Measurements from ENCODE around the gene RABGGTA. TPM values are rescaled to one million over a fixed set of nuclear protein-coding genes. Genes with fewer than 3 reads are reported as not detected.

Gene RABGGTA
- polyA plus RNA-seq, 2 of the 4 experiments (the other 2 are of a cell fraction), result 18.6 to 21.9 TPM

DNA sequence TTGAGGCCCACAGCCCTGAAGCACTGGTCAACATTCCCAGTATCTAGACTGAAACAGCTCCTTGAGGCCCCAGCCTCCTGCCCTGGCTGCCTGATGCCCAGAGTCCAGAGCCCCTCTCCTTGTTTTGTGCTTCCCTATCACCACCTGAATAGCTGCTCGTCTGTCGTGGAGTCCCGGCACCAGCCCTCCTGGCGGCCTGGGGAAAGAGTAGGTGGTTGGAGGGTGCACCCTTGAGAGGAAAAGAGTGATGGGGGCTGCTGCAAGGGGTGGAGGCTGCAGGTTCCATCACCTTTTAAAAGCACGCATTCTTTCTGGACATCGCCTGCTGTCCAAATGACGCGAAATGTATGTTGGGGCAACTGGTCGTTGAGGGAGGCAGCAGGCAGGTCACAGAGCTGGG is 3.2 kb downstream of the RABGGTA start:
- CTCF ChIA-PET, result interaction anchor here (0.8 to 34.0 kb wide), 4 partner anchors 15 to 35 kb away, joined by 3 to 469 read pairs (median 33); partner anchors contain the start of genes CIDEB, DHRS1, LTB4R and LTB4R2

DNA sequence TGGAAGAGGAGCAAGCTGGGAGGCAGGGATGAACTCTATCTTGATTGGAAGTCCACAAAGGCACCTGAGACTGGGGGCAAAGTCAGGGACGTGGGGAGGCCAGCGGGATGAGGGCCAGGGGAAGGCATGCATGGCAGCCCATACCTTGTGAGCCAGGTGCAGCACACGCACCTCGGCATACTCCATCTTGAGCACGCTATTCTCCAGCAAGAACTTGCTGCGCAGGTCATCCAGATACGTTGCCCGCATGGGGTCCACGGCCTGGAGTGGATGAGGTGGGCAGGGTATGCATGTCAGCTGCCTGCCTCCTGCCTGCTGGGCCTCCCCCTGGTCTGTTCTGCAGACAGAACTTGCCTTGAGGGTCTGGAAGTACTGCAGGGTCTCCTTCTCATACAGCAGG is 3.9 kb downstream of the RABGGTA start:
- Histone ChIP-seq H3K4me1 (0 out of 3 replicates have a peak, but pooled peaks cover 5% of the 10 kb centered on the region), H3K9me3 (no peaks in the 10 kb centered on the region), H3K27ac (no peak overlapping the region), H3K4me3 (no peak overlapping the region), H3K4me2 (no peak overlapping the region)
- DNase-seq (ENCODE audit: low read depth in 1 of 2, low spot score in 1 of 2) (no peak), FAIRE-seq (no peak), ATAC-seq (no peak)
- ChIA-PET POLR2A (no interaction called here), CTCF (interaction anchor here (1.0 to 34.0 kb wide), 3 partner anchors 14 to 36 kb away, joined by 3 to 469 read pairs (median 4); partner anchors contain the start of genes CIDEB, DHRS1, LTB4R and LTB4R2)
- 79% methylated on average over 6 of the region's 9 CpGs for WGBS (ENCODE audit: missing lambda C conversion rate)
- TF ChIP-seq JUNB (IDR thresholded peaks at IDR 0.05), result no peak
- no peak for TF ChIP-seq NFE2L2 (conservative IDR thresholded peaks at IDR 0.05; ENCODE audit: low read length)
- no peak for TF ChIP-seq REST (IDR thresholded peaks at IDR 0.05)

More for the DNA sequence above, 3.2 kb downstream of the RABGGTA start:
- FAIRE-seq, result no peak
- Histone ChIP-seq H3K4me3 (no peak overlapping the region), H3K9me3 (no peaks in the 10 kb centered on the region), H3K27ac (no peak overlapping the region), H3K4me2 (no peak overlapping the region), H3K4me1 (0 out of 3 replicates have a peak, but pooled peaks cover 5% of the 10 kb centered on the region)
- no peak for TF ChIP-seq KDM5A (IDR thresholded peaks at IDR 0.05)
- TF ChIP-seq POLR2AphosphoS2 (conservative IDR thresholded peaks at IDR 0.05; ENCODE audit: low read length), result no peak
- TF ChIP-seq, protein P1, sequence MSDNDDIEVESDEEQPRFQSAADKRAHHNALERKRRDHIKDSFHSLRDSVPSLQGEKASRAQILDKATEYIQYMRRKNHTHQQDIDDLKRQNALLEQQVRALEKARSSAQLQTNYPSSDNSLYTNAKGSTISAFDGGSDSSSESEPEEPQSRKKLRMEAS (IDR thresholded peaks at IDR 0.05), result no peak
- TF ChIP-seq EHMT2 (IDR thresholded peaks at IDR 0.05; ENCODE audit: low read depth), result no peak
- TF ChIP-seq, protein P2, sequence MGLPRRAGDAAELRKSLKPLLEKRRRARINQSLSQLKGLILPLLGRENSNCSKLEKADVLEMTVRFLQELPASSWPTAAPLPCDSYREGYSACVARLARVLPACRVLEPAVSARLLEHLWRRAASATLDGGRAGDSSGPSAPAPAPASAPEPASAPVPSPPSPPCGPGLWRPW (IDR thresholded peaks at IDR 0.05), result no peak
- TF ChIP-seq ZSCAN20 (CRISPR knock-in tag; IDR thresholded peaks at IDR 0.05), result no peak
- TF ChIP-seq, protein P3, sequence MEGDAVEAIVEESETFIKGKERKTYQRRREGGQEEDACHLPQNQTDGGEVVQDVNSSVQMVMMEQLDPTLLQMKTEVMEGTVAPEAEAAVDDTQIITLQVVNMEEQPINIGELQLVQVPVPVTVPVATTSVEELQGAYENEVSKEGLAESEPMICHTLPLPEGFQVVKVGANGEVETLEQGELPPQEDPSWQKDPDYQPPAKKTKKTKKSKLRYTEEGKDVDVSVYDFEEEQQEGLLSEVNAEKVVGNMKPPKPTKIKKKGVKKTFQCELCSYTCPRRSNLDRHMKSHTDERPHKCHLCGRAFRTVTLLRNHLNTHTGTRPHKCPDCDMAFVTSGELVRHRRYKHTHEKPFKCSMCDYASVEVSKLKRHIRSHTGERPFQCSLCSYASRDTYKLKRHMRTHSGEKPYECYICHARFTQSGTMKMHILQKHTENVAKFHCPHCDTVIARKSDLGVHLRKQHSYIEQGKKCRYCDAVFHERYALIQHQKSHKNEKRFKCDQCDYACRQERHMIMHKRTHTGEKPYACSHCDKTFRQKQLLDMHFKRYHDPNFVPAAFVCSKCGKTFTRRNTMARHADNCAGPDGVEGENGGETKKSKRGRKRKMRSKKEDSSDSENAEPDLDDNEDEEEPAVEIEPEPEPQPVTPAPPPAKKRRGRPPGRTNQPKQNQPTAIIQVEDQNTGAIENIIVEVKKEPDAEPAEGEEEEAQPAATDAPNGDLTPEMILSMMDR (IDR thresholded peaks at IDR 0.05), result no peak
- TF ChIP-seq FOSB (CRISPR knock-in tag; IDR thresholded peaks at IDR 0.05), result no peak
- TF ChIP-seq, protein P4, sequence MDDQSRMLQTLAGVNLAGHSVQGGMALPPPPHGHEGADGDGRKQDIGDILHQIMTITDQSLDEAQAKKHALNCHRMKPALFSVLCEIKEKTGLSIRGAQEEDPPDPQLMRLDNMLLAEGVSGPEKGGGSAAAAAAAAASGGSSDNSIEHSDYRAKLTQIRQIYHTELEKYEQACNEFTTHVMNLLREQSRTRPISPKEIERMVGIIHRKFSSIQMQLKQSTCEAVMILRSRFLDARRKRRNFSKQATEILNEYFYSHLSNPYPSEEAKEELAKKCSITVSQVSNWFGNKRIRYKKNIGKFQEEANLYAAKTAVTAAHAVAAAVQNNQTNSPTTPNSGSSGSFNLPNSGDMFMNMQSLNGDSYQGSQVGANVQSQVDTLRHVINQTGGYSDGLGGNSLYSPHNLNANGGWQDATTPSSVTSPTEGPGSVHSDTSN (IDR thresholded peaks at IDR 0.05), result no peak
- no peak for TF ChIP-seq NFE2L2 (conservative IDR thresholded peaks at IDR 0.05; ENCODE audit: low read length)
- TF ChIP-seq CEBPB (IDR thresholded peaks at IDR 0.05), result no peak
- TF ChIP-seq ZFP36 (IDR thresholded peaks at IDR 0.05; ENCODE audit: borderline replicate concordance, partially characterized antibody), result no peak
- no peak for TF ChIP-seq NPAS2 (CRISPR knock-in tag; IDR thresholded peaks at IDR 0.05; ENCODE audit: borderline replicate concordance)
- TF ChIP-seq RCOR1 (IDR thresholded peaks at IDR 0.05; ENCODE audit: low read depth, low read length), result no peak
- TF ChIP-seq CBX8 (IDR thresholded peaks at IDR 0.05), result no peak
- POLR2A ChIA-PET, result no interaction called here
- WGBS (ENCODE audit: missing lambda C conversion rate), result 89% methylated on average over 9 of the region's 9 CpGs
- no peak for DNase-seq (ENCODE audit: low read depth in 1 of 2, low spot score in 1 of 2)
- no peak for ATAC-seq
